HG02798 (cell line): Measurements from ENCODE around the gene ASIC5.
A peak's percentile ranks its signal among the peaks of the same experiment; 100 is the strongest.
"Not testable (repeated sequence)": the region's sequence is repeated elsewhere in the genome, so short reads cannot be mapped to it uniquely, and the experiment has no call there.

Source experiments
- ATAC-seq: cut with Tn5 transposase; IDR thresholded peaks from one replicate; pipeline ENCODE4 v1.9.1; 2021; ENCODE audit warnings: mild to moderate bottlenecking; ENCODE audit not compliant: unreplicated experiment, poor library complexity

ASIC5 gene, protein sequence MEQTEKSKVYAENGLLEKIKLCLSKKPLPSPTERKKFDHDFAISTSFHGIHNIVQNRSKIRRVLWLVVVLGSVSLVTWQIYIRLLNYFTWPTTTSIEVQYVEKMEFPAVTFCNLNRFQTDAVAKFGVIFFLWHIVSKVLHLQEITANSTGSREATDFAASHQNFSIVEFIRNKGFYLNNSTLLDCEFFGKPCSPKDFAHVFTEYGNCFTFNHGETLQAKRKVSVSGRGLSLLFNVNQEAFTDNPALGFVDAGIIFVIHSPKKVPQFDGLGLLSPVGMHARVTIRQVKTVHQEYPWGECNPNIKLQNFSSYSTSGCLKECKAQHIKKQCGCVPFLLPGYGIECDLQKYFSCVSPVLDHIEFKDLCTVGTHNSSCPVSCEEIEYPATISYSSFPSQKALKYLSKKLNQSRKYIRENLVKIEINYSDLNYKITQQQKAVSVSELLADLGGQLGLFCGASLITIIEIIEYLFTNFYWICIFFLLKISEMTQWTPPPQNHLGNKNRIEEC

GRCh38 chr4:155866177-155866576, at the start of gene ASIC5:
Gene ASIC5, minus strand, starts transcription at chr4:155866277. Its CDS starts 51 bp downstream, at chr4:155866226.
- no peak for ATAC-seq

GRCh38 chr4:155914782-155915181, 48.7 kb upstream of the ASIC5 start:
- ATAC-seq = no peak

DNA sequence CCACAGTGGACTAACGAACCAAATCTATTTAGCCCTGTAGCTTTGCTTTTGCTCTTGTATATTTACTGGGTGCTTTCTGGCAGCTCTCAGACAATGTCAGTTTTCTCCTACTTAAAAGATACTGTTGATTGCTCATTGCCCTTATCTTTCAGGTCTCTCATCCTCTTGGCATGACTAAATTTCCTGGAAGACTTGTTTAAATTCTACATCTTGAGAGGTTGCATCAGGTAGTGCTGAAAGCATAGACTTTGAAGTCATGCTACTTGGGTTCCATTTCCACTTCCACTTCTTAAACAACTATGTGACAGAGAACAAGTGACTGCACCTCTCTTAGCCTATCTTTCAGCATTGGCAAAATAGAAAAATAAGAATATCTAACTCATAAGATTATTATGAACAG, 45.8 kb upstream of the ASIC5 start:
- ATAC-seq = no peak

DNA sequence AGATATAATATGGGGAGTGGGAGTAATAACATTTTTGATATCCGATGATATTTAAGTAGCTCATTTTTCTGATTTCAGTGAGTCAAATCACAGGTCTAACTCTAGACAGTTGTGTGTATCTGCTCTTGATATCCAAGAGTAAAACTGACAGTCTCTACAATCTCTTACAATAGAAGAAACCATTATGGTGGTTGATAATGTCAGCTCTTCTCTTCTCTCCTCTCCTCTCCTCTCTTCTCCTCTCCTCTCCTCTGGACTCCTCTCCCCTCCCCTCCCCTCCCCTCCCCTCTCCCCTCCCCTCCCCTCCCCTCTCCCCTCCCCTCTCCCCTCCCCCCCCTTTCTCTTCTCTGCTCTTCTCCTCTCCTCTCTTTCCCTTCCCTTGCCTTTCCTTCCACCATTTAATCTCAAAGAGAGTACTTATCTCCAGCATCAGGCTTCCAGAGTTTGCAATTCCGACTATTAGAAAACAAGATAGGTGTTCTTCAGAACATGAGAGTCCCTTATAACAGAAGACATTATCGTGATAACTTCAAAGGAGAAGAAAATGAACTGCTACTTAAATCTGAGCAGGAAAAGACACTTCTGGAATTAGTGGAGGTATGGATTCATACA, 43.6 kb upstream of the ASIC5 start:
- no peak for ATAC-seq

GRCh38 chr4:155908187-155909139, 42.4 kb upstream of the ASIC5 start:
- ATAC-seq = peak; percentile 80

DNA sequence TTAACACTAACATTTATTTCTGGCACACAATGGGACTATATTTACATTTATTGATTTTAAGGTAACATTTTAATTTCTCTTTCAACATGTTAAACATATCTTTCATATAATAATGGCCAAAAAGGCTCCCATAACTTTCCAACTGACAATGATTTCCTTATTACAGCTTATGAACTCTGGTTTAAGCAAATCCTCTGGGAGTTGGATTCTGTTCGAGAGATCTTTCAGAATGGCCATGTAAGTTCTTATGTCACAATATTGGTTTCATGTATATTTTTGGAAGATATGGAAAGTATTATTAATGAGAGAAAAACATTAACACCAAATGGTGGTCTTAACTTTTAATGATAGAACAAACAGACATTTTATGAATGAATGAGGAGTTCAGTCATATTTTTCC, 41.5 kb upstream of the ASIC5 start:
- ATAC-seq = no peak

GRCh38 chr4:155906554-155907247, 40.6 kb upstream of the ASIC5 start:
- no peak for ATAC-seq

DNA sequence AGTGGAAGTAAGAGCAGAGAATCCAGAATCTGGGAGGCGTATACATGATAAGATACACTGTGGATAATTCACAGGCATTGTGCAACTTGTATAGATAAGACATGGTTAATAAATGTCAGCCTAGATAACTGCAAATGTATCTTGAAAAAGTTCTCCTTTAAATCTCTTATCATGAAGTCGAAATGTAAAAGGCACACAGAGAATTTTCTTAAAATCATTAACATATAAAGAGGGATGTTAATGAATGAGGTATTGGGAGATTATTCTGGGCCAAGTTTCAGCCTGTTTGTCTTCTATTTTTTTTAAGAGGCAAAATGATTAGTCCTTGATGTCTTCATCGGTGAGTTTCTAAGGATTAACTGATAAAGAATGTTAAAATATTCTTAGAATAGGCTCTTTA, 38.3 kb upstream of the ASIC5 start:
- ATAC-seq = no peak

DNA sequence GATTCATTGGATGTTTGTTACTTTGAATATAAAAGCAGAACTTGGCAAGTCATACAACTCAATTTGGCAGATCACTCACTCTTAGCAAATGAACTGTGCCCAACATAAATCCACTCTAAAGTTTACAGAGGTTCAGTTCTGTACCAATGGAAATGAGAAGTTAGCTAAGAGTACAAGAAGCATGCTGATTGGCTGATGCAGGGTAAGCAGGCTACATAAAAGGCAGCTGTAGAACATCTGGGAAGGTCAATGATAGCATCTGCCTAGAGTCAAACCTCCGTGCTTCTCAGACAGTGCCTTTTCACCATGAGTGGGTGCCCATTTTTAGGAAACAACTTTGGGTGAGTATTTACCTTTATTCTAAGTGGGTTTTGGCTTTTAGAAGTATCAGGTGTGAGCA, 37.4 kb upstream of the ASIC5 start, which contains the start of gene TDO2:
Gene TDO2, plus strand, starts transcription at position 244 of the 400 bp plus-strand sequence. Its CDS starts 63 bp downstream, at position 307.
- ATAC-seq = no peak

DNA sequence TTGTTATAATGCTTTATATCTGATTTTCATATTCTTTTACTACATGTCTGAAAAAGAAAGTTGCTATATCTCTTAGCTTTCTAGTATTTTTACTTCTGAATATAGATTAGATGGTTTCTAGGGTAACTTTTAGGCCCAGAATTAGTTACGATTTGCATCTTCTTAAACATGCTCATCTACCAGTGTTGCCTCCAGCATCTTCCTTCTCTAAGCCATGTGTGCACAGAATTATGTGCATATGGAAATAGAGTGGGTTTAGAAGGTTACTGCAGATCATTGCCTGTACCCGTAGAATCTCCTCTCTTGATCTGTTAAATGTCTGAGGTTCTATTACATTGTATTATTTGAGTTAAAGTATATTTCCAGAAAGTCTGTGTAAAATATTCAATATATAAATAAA, 34.9 kb upstream of the ASIC5 start:
- ATAC-seq = peak; percentile 31

DNA sequence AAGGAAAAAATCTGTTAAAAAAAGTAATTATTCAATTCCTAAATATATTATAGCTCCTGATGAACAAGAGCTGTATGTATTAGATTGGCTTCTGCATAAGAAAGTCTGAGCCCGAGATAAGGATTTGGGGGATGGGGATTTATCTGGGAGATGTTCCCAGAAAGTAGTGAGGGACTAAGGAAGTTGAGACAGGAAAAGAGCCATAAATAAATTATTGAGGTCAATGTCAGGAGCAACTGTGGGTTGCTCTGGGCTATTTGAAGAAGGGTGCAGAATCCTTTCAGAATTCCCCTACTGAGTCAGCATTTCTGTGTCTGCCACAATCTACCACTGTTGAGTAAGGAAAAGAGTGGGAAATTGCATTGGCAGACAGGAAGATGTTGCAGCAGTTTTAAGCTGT, 34.3 kb upstream of the ASIC5 start:
- peak; percentile 36 for ATAC-seq

GRCh38 chr4:155899891-155900290, 33.8 kb upstream of the ASIC5 start:
- no peak for ATAC-seq

- ATAC-seq = not testable (repeated sequence)
Observed at GRCh38 chr4:155898371-155898770, 32.3 kb upstream of the ASIC5 start.

DNA sequence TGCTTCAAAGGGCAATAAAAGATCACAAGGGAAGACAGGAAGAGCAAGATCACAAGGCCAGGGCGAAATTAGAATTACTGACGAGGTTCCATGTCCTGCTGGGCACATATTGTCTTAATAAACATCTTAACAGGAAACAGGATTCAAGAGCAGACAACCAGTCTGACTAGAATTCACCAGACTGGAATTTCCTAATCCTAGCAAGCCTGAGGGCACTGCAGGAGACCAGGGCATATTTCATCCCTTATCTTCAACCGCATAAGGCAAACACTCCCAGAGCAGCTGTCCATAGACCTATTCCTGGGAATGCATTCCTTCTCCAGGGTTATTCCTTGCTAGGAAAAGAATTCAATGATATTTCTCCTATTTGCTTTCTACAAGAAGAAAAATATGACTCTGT, 25.0 kb upstream of the ASIC5 start:
- no peak for ATAC-seq

DNA sequence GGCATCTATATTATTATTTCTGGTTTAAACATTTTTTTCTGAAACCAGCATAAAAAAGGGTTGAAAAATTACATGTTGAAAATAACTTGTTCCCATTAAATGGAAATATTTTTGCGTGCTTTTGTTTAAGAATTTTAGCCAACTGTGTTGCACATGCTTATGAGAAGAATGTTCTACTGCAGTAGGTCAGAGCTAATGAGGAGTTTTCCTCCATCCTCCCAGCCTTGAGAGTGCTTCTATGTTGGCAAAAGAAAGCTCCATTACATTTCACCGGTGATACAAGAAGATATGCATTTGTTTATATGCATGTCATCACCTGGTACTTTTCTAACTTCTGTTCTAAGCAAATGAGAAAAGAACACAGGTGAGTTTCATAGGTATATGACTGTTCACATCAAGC, 23.9 kb upstream of the ASIC5 start:
- no peak for ATAC-seq

GRCh38 chr4:155889031-155889793, 23.1 kb upstream of the ASIC5 start:
- peak; percentile 85 for ATAC-seq

DNA sequence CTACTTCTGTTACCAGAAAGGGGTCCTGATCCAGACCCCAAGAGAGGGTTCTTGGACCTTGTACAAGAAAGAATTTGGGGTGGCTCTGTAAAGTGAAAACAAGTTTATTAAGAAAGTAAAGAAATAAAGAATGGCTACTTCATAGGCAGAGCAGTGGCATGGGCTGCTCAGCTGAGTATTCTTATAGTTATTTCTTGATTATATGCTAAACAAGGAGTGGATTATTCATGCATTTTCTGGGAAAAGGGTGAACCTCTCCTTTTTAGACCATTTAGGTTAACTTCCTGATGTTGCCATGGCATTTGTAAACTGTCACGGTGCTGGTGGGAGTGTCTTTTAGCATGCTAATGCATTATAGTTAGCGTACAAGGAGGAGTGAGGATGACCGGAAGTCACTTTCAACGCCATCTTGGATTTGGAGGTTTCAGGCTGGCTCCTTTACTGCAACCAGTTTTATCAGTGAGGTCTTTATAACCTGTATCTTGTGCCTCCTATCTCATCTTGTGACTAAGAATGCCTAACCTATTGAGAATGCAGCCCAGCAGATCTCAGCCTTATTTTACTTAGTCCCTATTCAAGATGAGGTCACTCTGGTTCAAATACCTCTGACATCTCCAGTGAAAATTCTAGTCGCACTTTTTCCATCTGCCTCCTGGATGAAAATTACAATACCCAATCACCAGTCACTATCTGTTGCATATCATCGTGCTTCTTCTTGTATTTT, 21.9 kb upstream of the ASIC5 start:
- no peak for ATAC-seq

- no peak for ATAC-seq
Observed at GRCh38 chr4:155887045-155887444, 21.0 kb upstream of the ASIC5 start.

- no peak for ATAC-seq
Observed at GRCh38 chr4:155885666-155886065, 19.6 kb upstream of the ASIC5 start.
